GM18909 (cell line): Measurements from ENCODE around the gene AASDHPPT.
A peak's percentile ranks its signal among the peaks of the same experiment; 100 is the strongest.
"Not testable (repeated sequence)": the region's sequence is repeated elsewhere in the genome, so short reads cannot be mapped to it uniquely, and the experiment has no call there.

Experiments used
- ATAC-seq: cut with Tn5 transposase; IDR thresholded peaks from one replicate; pipeline ENCODE4 v1.9.1; 2021; ENCODE audit warnings: mild to moderate bottlenecking; ENCODE audit not compliant: unreplicated experiment, poor library complexity

AASDHPPT gene

GRCh38 chr11:106077609-106078455 is at the start of gene AASDHPPT:
Gene AASDHPPT (plus strand): TSS chr11:106077662. CDS start chr11:106077711, 49 bp downstream.
- peak; percentile 26 for ATAC-seq

- ATAC-seq: no peak
These were observed 46.9 kb upstream of the AASDHPPT start for GRCh38 chr11:106030609-106031008.

GRCh38 chr11:106031202-106031810 is 46.2 kb upstream of the AASDHPPT start:
- ATAC-seq: no peak

GRCh38 chr11:106031936-106032335 is 45.5 kb upstream of the AASDHPPT start:
- no peak for ATAC-seq

GRCh38 chr11:106032861-106033260 is 44.6 kb upstream of the AASDHPPT start:
- no peak for ATAC-seq

- ATAC-seq: no peak
These were observed 33.9 kb upstream of the AASDHPPT start for GRCh38 chr11:106043540-106043939.

- no peak for ATAC-seq
These were observed 29.8 kb upstream of the AASDHPPT start for GRCh38 chr11:106047631-106048030.

GRCh38 chr11:106049727-106050476 is 27.6 kb upstream of the AASDHPPT start:
- ATAC-seq: no peak

- ATAC-seq: no peak
These were observed 26.4 kb upstream of the AASDHPPT start for GRCh38 chr11:106051103-106051502.

GRCh38 chr11:106058377-106058776 is 19.1 kb upstream of the AASDHPPT start:
- not testable (repeated sequence) for ATAC-seq

GRCh38 chr11:106059617-106060016 is 17.8 kb upstream of the AASDHPPT start:
- no peak for ATAC-seq

- ATAC-seq: peak; percentile 58
These were observed 16.1 kb upstream of the AASDHPPT start for GRCh38 chr11:106061249-106061784.

- ATAC-seq: peak; percentile 58
These were observed 15.2 kb upstream of the AASDHPPT start for GRCh38 chr11:106061954-106062949.

GRCh38 chr11:106063009-106063408 is 14.5 kb upstream of the AASDHPPT start:
- peak; percentile 50 for ATAC-seq

GRCh38 chr11:106070606-106071005 is 6.9 kb upstream of the AASDHPPT start:
- no peak for ATAC-seq

GRCh38 chr11:106072804-106073203 is 4.7 kb upstream of the AASDHPPT start:
- no peak for ATAC-seq

- no peak for ATAC-seq
These were observed 1.1 kb upstream of the AASDHPPT start for GRCh38 chr11:106076171-106076918.

GRCh38 chr11:106076919-106077608 is 398 bp upstream of the AASDHPPT start, which contains the start of gene KBTBD3:
Gene KBTBD3 (minus strand): TSS chr11:106077347. CDS start chr11:106059097, 18,250 bp downstream.
- ATAC-seq: peak; percentile 96
